ENCODE measurements around the gene CASP8. TPM values are rescaled to one million over a fixed set of nuclear protein-coding genes. Genes with fewer than 3 reads are reported as not detected.
"Not testable (repeated sequence)": the region's sequence is repeated elsewhere in the genome, so short reads cannot be mapped to it uniquely, and the experiment has no call there.

CASP8 gene
- total RNA-seq, 1 donor: 23.2 TPM

DNA sequence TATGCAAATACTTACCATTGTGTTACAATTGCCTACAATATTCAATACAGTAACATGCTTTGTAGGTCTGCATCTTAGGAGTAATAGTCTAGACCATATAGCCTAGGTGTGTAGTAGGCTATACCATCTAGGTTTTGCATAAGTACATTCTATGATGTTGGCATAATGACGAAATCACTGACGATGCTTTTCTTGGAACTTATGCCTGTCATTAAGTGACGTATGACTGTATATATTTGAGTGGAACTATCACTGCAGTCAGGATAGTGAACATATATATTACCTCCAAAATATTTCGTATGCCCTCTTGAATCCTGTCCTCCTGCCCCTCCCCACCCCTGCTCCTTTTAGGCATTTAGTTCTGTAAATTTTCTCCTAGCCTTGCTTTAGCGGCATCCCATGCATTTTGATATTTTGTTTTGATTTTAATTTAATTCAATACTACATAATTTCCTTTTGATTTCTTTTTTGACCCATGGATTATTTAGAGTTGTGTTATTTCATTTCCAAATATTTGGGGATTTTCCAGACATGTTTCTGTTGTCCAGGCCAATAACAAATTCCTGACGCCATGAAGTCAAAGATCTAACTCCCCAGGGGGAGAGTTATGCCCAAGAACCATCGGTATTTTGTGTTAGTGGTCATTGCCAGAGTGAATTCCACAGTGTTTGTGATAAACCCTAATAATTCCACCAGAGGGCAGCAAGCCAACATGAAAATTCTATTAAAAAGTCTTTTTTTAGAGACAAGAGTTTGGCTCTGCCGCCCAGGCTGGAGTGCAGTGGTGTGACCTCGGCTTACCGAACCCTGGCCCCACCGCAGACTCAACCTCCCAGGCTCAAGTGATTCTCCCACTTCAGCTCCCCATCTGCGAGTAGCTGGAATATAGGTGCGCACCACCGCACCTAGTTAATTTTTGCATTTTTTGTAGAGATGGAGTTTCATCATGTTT is 24.2 kb upstream of the CASP8 start:
- no peaks in the 10 kb centered on the region for H3K79me2 ChIP-seq (ENCODE audit: insufficient read depth, low read length)
- TF ChIP-seq, protein P1, sequence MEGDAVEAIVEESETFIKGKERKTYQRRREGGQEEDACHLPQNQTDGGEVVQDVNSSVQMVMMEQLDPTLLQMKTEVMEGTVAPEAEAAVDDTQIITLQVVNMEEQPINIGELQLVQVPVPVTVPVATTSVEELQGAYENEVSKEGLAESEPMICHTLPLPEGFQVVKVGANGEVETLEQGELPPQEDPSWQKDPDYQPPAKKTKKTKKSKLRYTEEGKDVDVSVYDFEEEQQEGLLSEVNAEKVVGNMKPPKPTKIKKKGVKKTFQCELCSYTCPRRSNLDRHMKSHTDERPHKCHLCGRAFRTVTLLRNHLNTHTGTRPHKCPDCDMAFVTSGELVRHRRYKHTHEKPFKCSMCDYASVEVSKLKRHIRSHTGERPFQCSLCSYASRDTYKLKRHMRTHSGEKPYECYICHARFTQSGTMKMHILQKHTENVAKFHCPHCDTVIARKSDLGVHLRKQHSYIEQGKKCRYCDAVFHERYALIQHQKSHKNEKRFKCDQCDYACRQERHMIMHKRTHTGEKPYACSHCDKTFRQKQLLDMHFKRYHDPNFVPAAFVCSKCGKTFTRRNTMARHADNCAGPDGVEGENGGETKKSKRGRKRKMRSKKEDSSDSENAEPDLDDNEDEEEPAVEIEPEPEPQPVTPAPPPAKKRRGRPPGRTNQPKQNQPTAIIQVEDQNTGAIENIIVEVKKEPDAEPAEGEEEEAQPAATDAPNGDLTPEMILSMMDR (IDR thresholded peaks at IDR 0.05; ENCODE audit: extremely low read depth, low read depth, low read length): peak; percentile 64
- H3K4me3 ChIP-seq (ENCODE audit: insufficient read depth, low read length): peak overlapping the region; percentile 39
- peak overlapping the region; percentile 80 for H2AFZ ChIP-seq (ENCODE audit: low read length)
- no peaks in the 10 kb centered on the region for H3K9me3 ChIP-seq (ENCODE audit: low read depth, low read length)
- H3K27ac ChIP-seq (ENCODE audit: low read depth, low read length): peak overlapping the region; percentile 34
- H4K20me1 ChIP-seq (ENCODE audit: insufficient read depth, low read length): no peaks in the 10 kb centered on the region
- peaks cover 26% of the 10 kb centered on the region for H3K4me1 ChIP-seq (ENCODE audit: insufficient read depth, low read length)
- peak overlapping the region; percentile 74 for H3K4me2 ChIP-seq (ENCODE audit: insufficient read depth, low read length)
- H3K36me3 ChIP-seq (ENCODE audit: insufficient read depth, low read length): no peaks in the 10 kb centered on the region
- DNase-seq (ENCODE audit: insufficient read length, low spot score, missing footprints): peak; percentile 62
- H3K27me3 ChIP-seq (ENCODE audit: insufficient read depth, low read length): no peaks in the 10 kb centered on the region

DNA sequence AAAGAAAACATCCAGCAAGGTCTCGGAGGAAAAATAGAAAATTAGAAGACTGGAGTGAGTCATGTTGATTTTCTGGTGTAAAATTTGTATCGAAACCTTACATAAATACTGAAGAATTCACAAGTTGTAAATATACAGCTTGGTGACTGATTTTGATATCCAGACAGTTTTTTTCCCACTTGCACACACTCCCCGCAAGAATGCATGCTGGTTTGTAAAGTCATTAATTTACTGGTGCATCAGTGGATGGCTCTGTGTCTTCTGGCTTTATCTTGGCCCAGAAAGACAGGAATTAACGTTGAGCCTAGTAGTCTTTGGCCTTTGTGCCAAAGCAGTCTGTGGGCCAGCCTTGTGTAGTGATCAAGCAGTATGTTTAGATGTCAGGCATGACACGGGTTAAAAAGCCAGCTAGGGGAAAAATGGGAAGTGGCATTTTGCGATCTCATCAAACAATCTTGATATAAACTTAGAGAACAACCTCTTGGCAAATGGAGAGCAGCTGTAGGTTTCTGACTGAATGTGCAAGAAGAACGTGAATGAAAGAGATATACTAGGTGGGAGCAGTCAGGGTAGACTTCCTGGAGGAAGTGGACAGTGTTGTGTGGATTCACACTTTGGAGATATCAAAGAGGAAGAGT is 22.7 kb upstream of the CASP8 start:
- peak; percentile 51 for DNase-seq (ENCODE audit: insufficient read length, low spot score, missing footprints)

DNA sequence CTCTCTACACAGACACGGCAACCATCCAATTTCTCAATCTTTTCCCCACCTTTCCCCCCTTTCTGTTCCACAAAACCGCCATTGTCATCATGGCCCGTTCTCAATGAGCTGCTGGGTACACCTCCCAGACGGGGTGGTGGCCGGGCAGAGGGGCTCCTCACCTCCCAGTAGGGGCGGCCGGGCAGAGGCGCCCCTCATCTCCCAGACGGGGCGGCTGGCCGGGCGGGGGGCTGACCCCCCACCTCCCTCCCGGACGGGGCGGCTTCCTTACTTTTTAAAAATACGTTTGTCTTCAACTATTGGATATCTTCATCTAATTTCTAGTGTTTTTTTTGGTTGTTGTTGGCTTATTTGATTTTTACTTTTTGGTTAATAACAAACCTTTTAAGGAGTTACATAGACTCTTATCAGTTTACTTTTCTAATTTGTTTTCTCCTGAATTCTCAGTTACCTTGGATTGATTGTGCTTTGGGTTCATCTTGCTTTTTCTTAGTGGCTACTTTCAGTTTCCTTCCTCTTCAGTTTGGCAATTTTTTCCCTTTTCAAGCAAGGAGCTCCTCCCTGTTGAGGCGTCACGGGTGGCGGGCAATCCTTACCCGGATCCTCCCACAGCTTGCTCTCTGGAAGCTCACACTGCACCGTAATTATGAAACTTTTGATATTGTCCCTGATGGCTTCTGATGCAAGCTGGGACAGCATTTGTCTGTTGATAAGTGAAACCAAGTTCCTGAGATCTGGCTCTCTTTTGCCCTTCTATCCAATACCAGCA is 21.0 kb upstream of the CASP8 start:
- H3K27me3 ChIP-seq (ENCODE audit: insufficient read depth, low read length); H3K79me2 ChIP-seq (ENCODE audit: insufficient read depth, low read length); H4K20me1 ChIP-seq (ENCODE audit: insufficient read depth, low read length); H3K9me3 ChIP-seq (ENCODE audit: low read depth, low read length); H3K36me3 ChIP-seq (ENCODE audit: insufficient read depth, low read length): not testable (repeated sequence)
- peak overlapping the region; percentile 11 for H3K4me3 ChIP-seq (ENCODE audit: insufficient read depth, low read length)
- peak overlapping the region; percentile 92 for H2AFZ ChIP-seq (ENCODE audit: low read length)
- H3K4me1 ChIP-seq (ENCODE audit: insufficient read depth, low read length): peaks cover 23% of the 10 kb centered on the region
- peak; percentile 81 for DNase-seq (ENCODE audit: insufficient read length, low spot score, missing footprints)
- peak overlapping the region; percentile 5 for H3K27ac ChIP-seq (ENCODE audit: low read depth, low read length)
- H3K4me2 ChIP-seq (ENCODE audit: insufficient read depth, low read length): peak overlapping the region; percentile 73

More for the DNA sequence above, 22.7 kb upstream of the CASP8 start:
- H4K20me1 ChIP-seq (ENCODE audit: insufficient read depth, low read length): no peaks in the 10 kb centered on the region
- H3K27ac ChIP-seq (ENCODE audit: low read depth, low read length): peak overlapping the region; percentile 2
- peaks cover 23% of the 10 kb centered on the region for H3K4me1 ChIP-seq (ENCODE audit: insufficient read depth, low read length)
- H3K27me3 ChIP-seq (ENCODE audit: insufficient read depth, low read length): no peaks in the 10 kb centered on the region
- peak overlapping the region; percentile 1 for H3K4me3 ChIP-seq (ENCODE audit: insufficient read depth, low read length)
- H3K79me2 ChIP-seq (ENCODE audit: insufficient read depth, low read length): no peaks in the 10 kb centered on the region
- H3K36me3 ChIP-seq (ENCODE audit: insufficient read depth, low read length): no peaks in the 10 kb centered on the region
- H3K4me2 ChIP-seq (ENCODE audit: insufficient read depth, low read length): peak overlapping the region; percentile 29
- no peaks in the 10 kb centered on the region for H3K9me3 ChIP-seq (ENCODE audit: low read depth, low read length)
- TF ChIP-seq, protein P1 (IDR thresholded peaks at IDR 0.05; ENCODE audit: extremely low read depth, low read depth, low read length): no peak
- H2AFZ ChIP-seq (ENCODE audit: low read length): peak overlapping the region; percentile 27

DNA sequence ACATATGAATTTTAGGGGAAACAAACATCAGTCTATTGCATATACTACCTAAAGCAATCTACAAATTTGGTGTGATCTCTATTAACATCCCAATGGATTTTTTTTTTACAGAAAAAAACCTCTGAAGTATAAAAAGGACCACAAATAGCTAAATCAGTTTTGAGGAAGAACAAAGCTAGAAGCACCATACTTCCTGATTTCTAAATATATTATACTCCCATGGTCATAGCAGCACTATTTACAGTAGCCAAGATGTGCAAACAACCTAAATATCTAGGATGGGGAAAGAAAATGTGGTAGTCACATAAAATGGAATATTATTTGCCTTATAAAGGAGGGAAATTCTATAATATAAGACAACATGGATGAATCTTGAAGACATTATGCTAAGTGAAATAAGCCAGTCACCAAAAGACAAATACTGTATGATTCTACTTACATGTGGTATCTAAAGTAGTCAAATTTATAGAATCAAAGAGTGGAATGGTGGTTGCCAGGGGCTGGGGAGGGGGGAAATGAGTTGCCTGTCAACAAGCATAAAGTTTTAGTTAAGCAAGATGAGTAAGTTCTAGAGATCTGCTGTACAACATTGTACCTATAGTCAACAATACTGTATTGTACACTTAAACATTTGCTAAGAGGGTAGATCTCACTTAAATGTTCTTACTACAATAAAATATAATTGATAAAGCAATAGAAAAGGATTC is 17.6 kb upstream of the CASP8 start:
- H3K4me3 ChIP-seq (ENCODE audit: insufficient read depth, low read length): no peak overlapping the region

More for the DNA sequence above, 17.6 kb upstream of the CASP8 start:
- Histone ChIP-seq H3K4me2 (ENCODE audit: insufficient read depth, low read length) (no peak overlapping the region), H3K9me3 (ENCODE audit: low read depth, low read length) (no peaks in the 10 kb centered on the region), H3K27ac (ENCODE audit: low read depth, low read length) (no peak overlapping the region), H3K36me3 (ENCODE audit: insufficient read depth, low read length) (no peaks in the 10 kb centered on the region), H3K27me3 (ENCODE audit: insufficient read depth, low read length) (no peaks in the 10 kb centered on the region), H3K4me1 (ENCODE audit: insufficient read depth, low read length) (peaks cover 9% of the 10 kb centered on the region), H3K79me2 (ENCODE audit: insufficient read depth, low read length) (no peaks in the 10 kb centered on the region), H4K20me1 (ENCODE audit: insufficient read depth, low read length) (no peaks in the 10 kb centered on the region), H2AFZ (ENCODE audit: low read length) (no peak overlapping the region)
- DNase-seq (ENCODE audit: insufficient read length, low spot score, missing footprints): no peak
- TF ChIP-seq, protein P1 (IDR thresholded peaks at IDR 0.05; ENCODE audit: extremely low read depth, low read depth, low read length): no peak

Measured in osteoblast (primary cell).